K562 (cell line): ENCODE data around the gene ZNF625. TPM values are rescaled to one million over a fixed set of nuclear protein-coding genes. Genes with fewer than 3 reads are reported as not detected.

ENCODE experiments used
- BHLHE40 ChIP-seq: IDR thresholded peaks from 2 replicates; pipeline ENCODE4 v1.6.1; 2011; ENCODE audit warnings: low read length, improper control_type of control experiment
- E2F3 ChIP-seq: fragments of 250-450 bp; sonication (Bioruptor Pico); IDR thresholded peaks from 2 replicates; pipeline ENCODE4 v1.4.0; 2020; ENCODE audit warnings: mild to moderate bottlenecking
- HMG20A ChIP-seq: fragments of 450-650 bp; formaldehyde crosslinking; conservative IDR thresholded peaks from 2 replicates; pipeline ENCODE4 v1.4.0; 2020; ENCODE audit warnings: mild to moderate bottlenecking, mixed read lengths
- SMC3 ChIP-seq: conservative IDR thresholded peaks from 2 replicates; pipeline ENCODE4 v1.6.1; 2011; ENCODE audit warnings: low read depth, low read length, improper control_type of control experiment; ENCODE audit not compliant: insufficient read depth
- SNIP1 ChIP-seq: fragments of 450-650 bp; IDR thresholded peaks from 2 replicates; pipeline ENCODE4 v1.7.1; 2017; ENCODE audit warnings: low read depth, mild to moderate bottlenecking
- STAG1 ChIP-seq: sonication (generic); formaldehyde crosslinking; IDR thresholded peaks from 2 replicates; pipeline ENCODE4 v1.5.0; 2020; ENCODE audit warnings: missing genetic modification reagents, borderline replicate concordance
- ZNF184 ChIP-seq: sonication (generic); formaldehyde crosslinking; IDR thresholded peaks from 2 replicates; pipeline ENCODE4 v1.5.0; 2020; ENCODE audit warnings: missing genetic modification reagents
- polyA plus RNA-seq, 8 experiments: library from polyadenylated mRNA; depleted of rRNA in 4 of 8; stranded (reverse) in 5 of 8; unstranded in 3 of 8; fragments of >200 nt; fragmentation: Nextera tagmentation in 2 of 8; fragmentation: Illumina TruSeq in 1 of 8; extraction: Ambion mirVana in 2 of 8; extraction: Trizol in 1 of 8; gene quantifications; 2 replicates each; pipeline versions ENCODE4 v1.2.1 to v1.2.3, GENCODE V29; 2011 to 2014; ENCODE audit warnings: inconsistent platforms in 1 of 8, missing spikeins in 1 of 8
- total RNA-seq, 7 experiments: library from RNA; depleted of rRNA in 6 of 7; stranded (reverse); fragments of >200 nt in 6 of 7; fragmentation: Illumina TruSeq in 2 of 7; extraction: Trizol in 2 of 7; gene quantifications; 2 replicates each; pipeline versions ENCODE4 v1.2.1 to v1.2.3, GENCODE V29; 2011 to 2021; ENCODE audit warnings: low replicate concordance in 1 of 7
- TF ChIP-seq, protein P1 (sequence below), 2 experiments: fragments of 450-650 bp; formaldehyde crosslinking in 1 of 2; IDR thresholded peaks; 2 replicates each; pipeline versions ENCODE4 v1.4.0 to v1.6.1; 2014 to 2020; ENCODE audit warnings: mild to moderate bottlenecking in 2 of 2, borderline replicate concordance in 1 of 2, low read depth in 1 of 2
- TF ChIP-seq, protein P2 (sequence below): sonication (generic); formaldehyde crosslinking; IDR thresholded peaks from 2 replicates; pipeline ENCODE4 v1.8.0; 2022; ENCODE audit warnings: mild to moderate bottlenecking, missing genetic modification reagents
- TF ChIP-seq, protein P3 (sequence below): fragments of 200-800 bp; sonication (Bioruptor generic); IDR thresholded peaks from 2 replicates; pipeline ENCODE4 v1.6.1; 2016; ENCODE audit warnings: missing genetic modification characterization, missing compliant biosample characterization

ZNF625 gene
- total and polyA plus RNA-seq, 9 of the 15 experiments (the other 6 are each of a cell fraction or from before 2014, with no cell fraction given) = 0.07 to 0.09 TPM; not detected in 7

DNA sequence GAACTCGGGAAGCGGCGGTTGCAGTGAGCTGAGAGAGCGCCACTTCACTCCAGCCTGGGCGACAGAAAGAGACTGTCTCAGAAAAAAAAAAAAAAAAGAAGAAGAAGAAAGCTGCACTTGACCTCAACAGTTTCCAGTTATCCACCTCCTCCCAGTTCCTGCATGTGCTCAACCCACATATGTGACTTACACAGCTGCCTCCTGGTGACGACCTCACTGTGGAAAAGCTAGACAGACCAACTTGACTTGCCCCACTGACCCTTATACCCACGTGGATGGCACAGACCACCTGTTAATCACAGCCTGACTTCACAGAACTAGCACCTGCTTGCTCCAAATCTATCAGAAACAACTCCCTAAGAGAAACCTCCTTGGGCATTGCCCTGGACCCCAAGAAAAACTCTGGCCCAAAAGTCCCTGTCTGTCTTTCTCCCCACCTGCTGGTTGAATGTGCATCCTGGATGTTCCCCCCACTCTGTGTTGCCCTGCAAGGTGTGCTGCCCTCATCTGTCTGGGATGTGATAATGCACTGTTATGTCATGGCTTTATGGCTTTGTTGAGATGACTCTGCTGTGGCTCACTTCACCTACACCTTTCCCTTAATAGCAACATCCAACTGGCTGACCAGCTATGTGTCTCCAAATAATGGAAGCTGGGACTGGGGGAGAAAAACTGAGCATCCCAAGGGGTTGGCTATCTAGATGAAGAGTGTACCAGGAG is 19.2 kb downstream of the ZNF625 start (continued):
- TF ChIP-seq, protein P1, sequence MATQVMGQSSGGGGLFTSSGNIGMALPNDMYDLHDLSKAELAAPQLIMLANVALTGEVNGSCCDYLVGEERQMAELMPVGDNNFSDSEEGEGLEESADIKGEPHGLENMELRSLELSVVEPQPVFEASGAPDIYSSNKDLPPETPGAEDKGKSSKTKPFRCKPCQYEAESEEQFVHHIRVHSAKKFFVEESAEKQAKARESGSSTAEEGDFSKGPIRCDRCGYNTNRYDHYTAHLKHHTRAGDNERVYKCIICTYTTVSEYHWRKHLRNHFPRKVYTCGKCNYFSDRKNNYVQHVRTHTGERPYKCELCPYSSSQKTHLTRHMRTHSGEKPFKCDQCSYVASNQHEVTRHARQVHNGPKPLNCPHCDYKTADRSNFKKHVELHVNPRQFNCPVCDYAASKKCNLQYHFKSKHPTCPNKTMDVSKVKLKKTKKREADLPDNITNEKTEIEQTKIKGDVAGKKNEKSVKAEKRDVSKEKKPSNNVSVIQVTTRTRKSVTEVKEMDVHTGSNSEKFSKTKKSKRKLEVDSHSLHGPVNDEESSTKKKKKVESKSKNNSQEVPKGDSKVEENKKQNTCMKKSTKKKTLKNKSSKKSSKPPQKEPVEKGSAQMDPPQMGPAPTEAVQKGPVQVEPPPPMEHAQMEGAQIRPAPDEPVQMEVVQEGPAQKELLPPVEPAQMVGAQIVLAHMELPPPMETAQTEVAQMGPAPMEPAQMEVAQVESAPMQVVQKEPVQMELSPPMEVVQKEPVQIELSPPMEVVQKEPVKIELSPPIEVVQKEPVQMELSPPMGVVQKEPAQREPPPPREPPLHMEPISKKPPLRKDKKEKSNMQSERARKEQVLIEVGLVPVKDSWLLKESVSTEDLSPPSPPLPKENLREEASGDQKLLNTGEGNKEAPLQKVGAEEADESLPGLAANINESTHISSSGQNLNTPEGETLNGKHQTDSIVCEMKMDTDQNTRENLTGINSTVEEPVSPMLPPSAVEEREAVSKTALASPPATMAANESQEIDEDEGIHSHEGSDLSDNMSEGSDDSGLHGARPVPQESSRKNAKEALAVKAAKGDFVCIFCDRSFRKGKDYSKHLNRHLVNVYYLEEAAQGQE (IDR thresholded peaks at IDR 0.05; ENCODE audit: borderline replicate concordance) = peak; percentile 54; the same call in 1 of the 2 replicates
- TF ChIP-seq, protein P1 (CRISPR knock-in tag; IDR thresholded peaks at IDR 0.05; ENCODE audit: low read depth) = no peak
- TF ChIP-seq SMC3 = peak; percentile 49; the same call in 1 of the 2 replicates
- TF ChIP-seq BHLHE40 = no peak
- TF ChIP-seq, protein P2, sequence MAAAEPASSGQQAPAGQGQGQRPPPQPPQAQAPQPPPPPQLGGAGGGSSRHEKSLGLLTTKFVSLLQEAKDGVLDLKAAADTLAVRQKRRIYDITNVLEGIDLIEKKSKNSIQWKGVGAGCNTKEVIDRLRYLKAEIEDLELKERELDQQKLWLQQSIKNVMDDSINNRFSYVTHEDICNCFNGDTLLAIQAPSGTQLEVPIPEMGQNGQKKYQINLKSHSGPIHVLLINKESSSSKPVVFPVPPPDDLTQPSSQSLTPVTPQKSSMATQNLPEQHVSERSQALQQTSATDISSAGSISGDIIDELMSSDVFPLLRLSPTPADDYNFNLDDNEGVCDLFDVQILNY (CRISPR knock-in tag) = no peak
- TF ChIP-seq ZNF184 (CRISPR knock-in tag) = no peak
- no peak for TF ChIP-seq SNIP1
- peak; percentile 19; the same call in 1 of the 2 replicates for TF ChIP-seq STAG1 (CRISPR knock-in tag)
- TF ChIP-seq E2F3 (CRISPR knock-in tag) = no peak
- no peak for TF ChIP-seq HMG20A (CRISPR knock-in tag)
- TF ChIP-seq, protein P3, sequence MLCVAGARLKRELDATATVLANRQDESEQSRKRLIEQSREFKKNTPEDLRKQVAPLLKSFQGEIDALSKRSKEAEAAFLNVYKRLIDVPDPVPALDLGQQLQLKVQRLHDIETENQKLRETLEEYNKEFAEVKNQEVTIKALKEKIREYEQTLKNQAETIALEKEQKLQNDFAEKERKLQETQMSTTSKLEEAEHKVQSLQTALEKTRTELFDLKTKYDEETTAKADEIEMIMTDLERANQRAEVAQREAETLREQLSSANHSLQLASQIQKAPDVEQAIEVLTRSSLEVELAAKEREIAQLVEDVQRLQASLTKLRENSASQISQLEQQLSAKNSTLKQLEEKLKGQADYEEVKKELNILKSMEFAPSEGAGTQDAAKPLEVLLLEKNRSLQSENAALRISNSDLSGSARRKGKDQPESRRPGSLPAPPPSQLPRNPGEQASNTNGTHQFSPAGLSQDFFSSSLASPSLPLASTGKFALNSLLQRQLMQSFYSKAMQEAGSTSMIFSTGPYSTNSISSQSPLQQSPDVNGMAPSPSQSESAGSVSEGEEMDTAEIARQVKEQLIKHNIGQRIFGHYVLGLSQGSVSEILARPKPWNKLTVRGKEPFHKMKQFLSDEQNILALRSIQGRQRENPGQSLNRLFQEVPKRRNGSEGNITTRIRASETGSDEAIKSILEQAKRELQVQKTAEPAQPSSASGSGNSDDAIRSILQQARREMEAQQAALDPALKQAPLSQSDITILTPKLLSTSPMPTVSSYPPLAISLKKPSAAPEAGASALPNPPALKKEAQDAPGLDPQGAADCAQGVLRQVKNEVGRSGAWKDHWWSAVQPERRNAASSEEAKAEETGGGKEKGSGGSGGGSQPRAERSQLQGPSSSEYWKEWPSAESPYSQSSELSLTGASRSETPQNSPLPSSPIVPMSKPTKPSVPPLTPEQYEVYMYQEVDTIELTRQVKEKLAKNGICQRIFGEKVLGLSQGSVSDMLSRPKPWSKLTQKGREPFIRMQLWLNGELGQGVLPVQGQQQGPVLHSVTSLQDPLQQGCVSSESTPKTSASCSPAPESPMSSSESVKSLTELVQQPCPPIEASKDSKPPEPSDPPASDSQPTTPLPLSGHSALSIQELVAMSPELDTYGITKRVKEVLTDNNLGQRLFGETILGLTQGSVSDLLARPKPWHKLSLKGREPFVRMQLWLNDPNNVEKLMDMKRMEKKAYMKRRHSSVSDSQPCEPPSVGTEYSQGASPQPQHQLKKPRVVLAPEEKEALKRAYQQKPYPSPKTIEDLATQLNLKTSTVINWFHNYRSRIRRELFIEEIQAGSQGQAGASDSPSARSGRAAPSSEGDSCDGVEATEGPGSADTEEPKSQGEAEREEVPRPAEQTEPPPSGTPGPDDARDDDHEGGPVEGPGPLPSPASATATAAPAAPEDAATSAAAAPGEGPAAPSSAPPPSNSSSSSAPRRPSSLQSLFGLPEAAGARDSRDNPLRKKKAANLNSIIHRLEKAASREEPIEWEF (CRISPR knock-in tag) = no peak
